NCI-H446 (cell line): ENCODE measurements around the gene IGF1R.
A peak's percentile ranks its signal among the peaks of the same experiment; 100 is the strongest.

Source experiments
- DNase-seq, 2 experiments: peaks; one replicate each; lab custom pipeline; 2025; lab: John Stamatoyannopoulos, UW

Gene IGF1R

GRCh38 chr15:98888820-98889479, 240.6 kb downstream of the IGF1R start:
- DNase-seq, result no peak

GRCh38 chr15:98889930-98890695, 241.8 kb downstream of the IGF1R start:
- no peak for DNase-seq

DNA sequence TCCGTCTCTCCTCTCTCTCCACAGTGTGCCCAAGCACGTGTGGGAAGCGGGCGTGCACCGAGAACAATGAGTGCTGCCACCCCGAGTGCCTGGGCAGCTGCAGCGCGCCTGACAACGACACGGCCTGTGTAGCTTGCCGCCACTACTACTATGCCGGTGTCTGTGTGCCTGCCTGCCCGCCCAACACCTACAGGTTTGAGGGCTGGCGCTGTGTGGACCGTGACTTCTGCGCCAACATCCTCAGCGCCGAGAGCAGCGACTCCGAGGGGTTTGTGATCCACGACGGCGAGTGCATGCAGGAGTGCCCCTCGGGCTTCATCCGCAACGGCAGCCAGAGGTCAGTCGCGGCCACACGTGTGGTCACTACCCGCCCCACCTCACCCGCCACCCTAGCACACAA, 243.0 kb downstream of the IGF1R start:
- DNase-seq, result no peak

GRCh38 chr15:98893401-98893800, 245.1 kb downstream of the IGF1R start:
- DNase-seq, result no peak

GRCh38 chr15:98894312-98894711, 246.0 kb downstream of the IGF1R start:
- no peak for DNase-seq

DNA sequence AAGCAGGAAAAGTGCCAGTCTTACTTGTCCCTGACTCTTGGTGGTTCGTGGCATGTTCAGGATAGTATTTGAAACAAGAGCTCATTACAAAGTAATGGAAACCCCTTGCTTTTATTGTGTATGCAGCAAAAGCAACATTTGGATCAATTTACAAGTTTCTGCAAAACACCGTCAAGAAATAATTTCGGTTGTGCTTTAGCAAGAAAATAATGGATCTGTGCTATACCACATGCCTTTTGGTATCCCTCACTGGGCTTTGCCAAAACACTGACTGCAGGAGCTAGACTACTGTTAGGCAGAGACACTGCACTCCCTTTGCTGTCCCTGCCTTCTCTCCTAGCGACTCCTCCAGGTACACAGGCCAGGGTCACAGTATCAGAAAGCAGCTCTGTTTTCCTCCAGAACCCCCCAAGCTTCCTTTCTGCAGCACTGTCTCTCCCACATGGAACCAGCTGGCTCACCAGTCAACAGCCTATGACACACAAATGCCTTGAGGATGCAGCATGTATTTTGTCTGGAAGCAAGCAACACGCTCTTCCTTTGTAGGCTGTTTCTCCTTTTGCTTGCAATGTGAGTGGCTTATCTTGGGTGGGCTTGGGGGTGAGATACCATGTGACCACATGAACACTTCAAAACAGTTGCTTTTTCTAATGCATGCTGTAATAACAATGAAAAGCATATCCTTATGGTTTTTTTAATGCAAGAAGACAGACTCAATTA, 247.8 kb downstream of the IGF1R start:
- no peak for DNase-seq

DNA sequence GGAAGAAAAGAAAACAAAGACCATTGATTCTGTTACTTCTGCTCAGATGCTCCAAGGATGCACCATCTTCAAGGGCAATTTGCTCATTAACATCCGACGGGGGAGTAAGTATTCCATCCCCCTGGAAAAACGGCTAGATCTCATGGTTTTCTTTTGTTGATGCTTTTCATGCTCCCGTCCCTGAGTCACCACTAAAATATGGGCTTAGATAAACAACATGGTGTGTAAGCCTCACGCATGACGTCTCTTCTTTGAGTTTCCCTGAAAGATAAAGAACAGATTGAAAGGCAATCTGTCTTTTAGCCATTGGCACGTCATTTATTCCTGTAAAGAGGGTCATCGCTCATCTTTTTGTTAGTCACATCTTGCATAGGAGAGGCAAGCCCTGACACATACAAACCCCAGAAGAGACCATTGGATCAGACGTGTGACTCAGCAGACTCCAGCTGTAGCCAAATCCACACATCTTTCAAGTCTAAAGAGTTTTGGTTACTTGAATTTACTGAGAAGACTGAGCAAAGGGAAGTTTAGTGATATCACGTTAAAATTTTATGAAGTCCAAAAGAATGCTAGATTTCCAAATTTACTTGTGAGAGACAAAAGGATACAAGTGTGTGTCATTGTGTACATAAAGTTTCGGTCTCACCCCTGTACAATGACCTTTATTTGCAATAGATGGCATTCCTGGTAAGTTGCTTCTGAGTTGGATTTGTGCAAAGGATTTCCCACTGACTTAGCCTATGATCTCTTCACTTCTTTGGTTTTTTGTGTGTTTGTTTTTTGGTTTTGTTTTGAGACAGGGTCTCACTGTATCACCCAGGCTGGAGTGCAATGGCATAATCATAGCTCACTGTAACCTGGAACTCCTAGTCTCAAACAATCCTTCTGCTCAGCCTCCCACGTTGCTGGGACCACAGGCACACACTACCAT, 248.7 kb downstream of the IGF1R start:
- peak; percentile 34 to 80 for DNase-seq

GRCh38 chr15:98898122-98898521, 249.8 kb downstream of the IGF1R start:
- no peak for DNase-seq

DNA sequence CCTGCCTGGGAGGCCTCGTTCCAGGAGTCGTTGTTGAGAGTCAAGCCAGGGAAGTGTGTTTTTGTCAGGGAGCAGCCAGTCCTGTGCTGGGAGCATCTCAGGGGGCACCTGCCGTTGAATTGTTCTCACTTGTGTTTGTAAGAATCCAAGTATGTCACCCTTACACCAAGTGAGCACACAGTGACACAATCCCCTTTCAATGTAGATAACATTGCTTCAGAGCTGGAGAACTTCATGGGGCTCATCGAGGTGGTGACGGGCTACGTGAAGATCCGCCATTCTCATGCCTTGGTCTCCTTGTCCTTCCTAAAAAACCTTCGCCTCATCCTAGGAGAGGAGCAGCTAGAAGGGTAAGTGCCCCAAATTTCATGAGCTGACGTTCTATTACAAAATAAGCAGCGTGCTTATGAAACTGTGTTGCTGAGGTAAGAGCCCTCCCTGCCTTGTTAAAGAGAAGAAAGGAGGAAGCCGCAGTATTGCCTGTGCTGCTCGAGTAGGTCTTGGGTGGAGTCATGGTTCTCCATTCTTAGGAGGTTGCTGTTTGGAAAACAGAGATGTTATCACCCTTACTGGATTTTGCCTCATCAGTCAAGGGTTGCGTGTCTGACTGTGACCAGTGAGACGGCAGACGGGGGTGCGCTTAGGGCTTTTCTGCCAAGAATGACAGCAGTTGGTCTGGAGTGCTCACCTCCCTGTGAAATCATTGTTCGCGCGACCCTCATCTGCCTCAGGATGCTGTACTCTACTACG, 251.1 kb downstream of the IGF1R start:
- DNase-seq, result no peak

GRCh38 chr15:98900356-98900755, 252.0 kb downstream of the IGF1R start:
- no peak for DNase-seq

- no peak for DNase-seq
Measured at GRCh38 chr15:98901434-98902072, 253.2 kb downstream of the IGF1R start.

DNA sequence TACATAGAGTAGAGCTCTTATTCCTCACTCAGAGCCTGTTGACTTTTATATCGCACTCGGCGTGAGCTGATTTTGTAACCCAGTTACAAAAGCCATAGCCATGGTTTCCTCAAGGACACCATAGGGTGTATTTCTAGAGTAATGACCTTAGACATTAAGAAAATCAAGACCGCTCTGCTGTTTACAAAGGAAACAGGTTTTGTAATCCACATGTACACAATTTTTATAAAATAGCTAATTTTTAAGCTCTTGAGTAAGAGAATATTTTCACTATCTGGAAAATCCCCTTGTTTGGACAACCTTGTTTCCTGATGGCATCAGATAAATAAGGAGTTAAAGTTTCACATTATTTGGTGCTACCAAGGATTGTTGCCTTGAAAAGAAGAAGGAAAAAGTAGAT, 254.6 kb downstream of the IGF1R start:
- no peak for DNase-seq

GRCh38 chr15:98903377-98904018, 255.2 kb downstream of the IGF1R start:
- DNase-seq, result no peak

GRCh38 chr15:98904544-98904943, 256.2 kb downstream of the IGF1R start:
- peak in 1 of 2 experiments; percentile 57 for DNase-seq

DNA sequence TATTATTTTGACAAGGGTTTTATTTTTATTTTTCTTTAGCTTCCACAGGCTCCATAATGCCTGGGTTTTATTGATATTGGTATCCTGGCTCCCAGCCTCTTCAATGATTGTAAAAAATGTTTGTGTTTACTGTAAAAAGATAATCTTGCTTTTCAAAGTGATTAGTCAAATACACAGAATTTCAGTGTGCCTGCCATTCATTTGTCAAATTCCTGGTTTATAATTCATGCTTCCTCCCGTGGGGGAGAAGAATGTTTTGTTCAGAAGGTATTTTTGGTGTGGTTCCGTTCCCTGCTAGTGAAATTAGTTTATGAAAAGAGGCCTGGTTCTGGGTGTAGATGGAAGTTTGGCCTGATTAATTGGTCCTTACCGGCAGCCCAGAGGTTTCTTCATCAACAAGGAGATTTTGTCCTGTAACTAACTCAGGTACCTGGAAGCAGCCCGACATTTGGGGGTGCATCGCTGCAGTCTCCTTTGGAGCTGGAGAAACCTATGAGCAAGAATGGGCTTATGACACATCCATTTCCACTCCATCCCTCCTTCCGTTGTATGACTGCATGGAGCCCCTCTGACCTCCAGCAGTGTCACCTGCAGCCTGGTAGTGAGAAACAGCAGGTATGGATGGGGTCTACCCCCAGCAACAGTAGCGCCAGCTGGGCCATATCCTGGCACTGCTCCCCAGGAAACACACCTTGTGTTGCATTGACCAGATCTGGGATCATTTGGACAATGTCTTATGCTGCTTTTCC, 257.8 kb downstream of the IGF1R start:
- no peak for DNase-seq

DNA sequence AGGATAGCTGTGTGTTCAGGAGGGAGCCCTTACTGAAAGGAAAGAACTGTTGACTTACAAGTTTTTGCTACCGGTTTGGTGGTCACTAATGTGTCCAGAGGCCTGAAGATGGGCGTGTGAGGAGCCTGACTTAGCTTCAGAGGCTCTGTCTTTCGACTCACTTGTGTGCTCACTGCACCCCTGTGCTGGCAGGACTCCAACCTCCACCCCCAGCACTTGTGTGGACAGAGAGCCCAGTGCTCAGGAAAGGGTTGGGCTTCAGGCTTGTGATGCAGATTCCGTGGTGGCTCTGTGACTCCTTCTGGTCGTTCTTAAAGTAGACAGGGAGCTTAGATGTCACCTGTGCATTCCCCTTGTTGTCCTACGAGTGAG, 258.4 kb downstream of the IGF1R start:
- DNase-seq, result no peak

GRCh38 chr15:98907927-98908471, 259.7 kb downstream of the IGF1R start:
- no peak for DNase-seq

GRCh38 chr15:98909968-98910885, 261.9 kb downstream of the IGF1R start:
- DNase-seq, result peak in 1 of 2 experiments; percentile 10
